ENCODE measurements around the gene LYPD1.

DNA sequence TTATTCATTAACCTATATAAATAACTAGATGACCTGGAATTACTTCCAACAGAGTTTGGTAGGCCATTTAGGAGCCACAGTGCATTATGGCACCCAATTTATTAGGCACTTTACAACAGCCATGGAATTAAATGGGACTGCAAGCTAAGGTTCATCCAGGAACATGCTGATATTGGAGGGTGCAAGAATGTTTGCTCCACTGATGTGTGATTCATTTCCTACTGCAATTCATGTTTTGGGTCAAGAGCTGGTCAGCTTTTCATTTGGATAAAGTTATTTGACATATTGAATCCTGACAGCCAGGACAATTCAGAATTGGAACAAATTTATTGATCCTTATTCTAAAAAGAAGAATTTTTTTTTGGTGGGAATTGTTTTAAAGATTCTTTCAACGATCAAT, 11.8 kb upstream of the LYPD1 start:
- TF ChIP-seq, protein P1, sequence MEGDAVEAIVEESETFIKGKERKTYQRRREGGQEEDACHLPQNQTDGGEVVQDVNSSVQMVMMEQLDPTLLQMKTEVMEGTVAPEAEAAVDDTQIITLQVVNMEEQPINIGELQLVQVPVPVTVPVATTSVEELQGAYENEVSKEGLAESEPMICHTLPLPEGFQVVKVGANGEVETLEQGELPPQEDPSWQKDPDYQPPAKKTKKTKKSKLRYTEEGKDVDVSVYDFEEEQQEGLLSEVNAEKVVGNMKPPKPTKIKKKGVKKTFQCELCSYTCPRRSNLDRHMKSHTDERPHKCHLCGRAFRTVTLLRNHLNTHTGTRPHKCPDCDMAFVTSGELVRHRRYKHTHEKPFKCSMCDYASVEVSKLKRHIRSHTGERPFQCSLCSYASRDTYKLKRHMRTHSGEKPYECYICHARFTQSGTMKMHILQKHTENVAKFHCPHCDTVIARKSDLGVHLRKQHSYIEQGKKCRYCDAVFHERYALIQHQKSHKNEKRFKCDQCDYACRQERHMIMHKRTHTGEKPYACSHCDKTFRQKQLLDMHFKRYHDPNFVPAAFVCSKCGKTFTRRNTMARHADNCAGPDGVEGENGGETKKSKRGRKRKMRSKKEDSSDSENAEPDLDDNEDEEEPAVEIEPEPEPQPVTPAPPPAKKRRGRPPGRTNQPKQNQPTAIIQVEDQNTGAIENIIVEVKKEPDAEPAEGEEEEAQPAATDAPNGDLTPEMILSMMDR (IDR thresholded peaks at IDR 0.05): no peak
- TF ChIP-seq POLR2A (IDR thresholded peaks at IDR 0.05): no peak

Measured in right lobe of liver (tissue), 4 donors.